Activated CD4-positive, alpha-beta T cell treated with anti-CD3 and anti-CD28 coated beads, Interleukin-2, amount 50 U/mL, for 16 hours (primary cell): ENCODE results near the gene ADAMTS2.

Source experiments
- DNase-seq: peaks from one replicate; pipeline ENCODE4 v3.0.0-alpha.2; 2020

Gene ADAMTS2

GRCh38 chr5:179309383-179309670, 35.9 kb downstream of the ADAMTS2 start:
- no peak for DNase-seq

GRCh38 chr5:179308563-179309382, 36.5 kb downstream of the ADAMTS2 start:
- no peak for DNase-seq

- no peak for DNase-seq
Observed at GRCh38 chr5:179307931-179308471, 37.3 kb downstream of the ADAMTS2 start.

- DNase-seq = no peak
Observed at GRCh38 chr5:179307013-179307800, 38.1 kb downstream of the ADAMTS2 start.

- DNase-seq = no peak
Observed at GRCh38 chr5:179306191-179307012, 38.9 kb downstream of the ADAMTS2 start.

GRCh38 chr5:179304871-179305270, 40.4 kb downstream of the ADAMTS2 start:
- no peak for DNase-seq

GRCh38 chr5:179304466-179304865, 40.8 kb downstream of the ADAMTS2 start:
- DNase-seq = no peak

- no peak for DNase-seq
Observed at GRCh38 chr5:179303451-179304200, 41.6 kb downstream of the ADAMTS2 start.

- DNase-seq = no peak
Observed at GRCh38 chr5:179302499-179303185, 42.6 kb downstream of the ADAMTS2 start.

- no peak for DNase-seq
Observed at GRCh38 chr5:179301796-179302195, 43.5 kb downstream of the ADAMTS2 start.

- no peak for DNase-seq
Observed at GRCh38 chr5:179301376-179301775, 43.9 kb downstream of the ADAMTS2 start.

GRCh38 chr5:179300581-179301180, 44.6 kb downstream of the ADAMTS2 start:
- no peak for DNase-seq

GRCh38 chr5:179298181-179298993, 46.9 kb downstream of the ADAMTS2 start:
- no peak for DNase-seq

- no peak for DNase-seq
Observed at GRCh38 chr5:179297486-179298180, 47.6 kb downstream of the ADAMTS2 start.

- no peak for DNase-seq
Observed at GRCh38 chr5:179297026-179297425, 48.2 kb downstream of the ADAMTS2 start.

- no peak for DNase-seq
Observed at GRCh38 chr5:179296150-179296821, 49.0 kb downstream of the ADAMTS2 start.

- DNase-seq = no peak
Observed at GRCh38 chr5:179295778-179296149, 49.5 kb downstream of the ADAMTS2 start.

- DNase-seq = no peak
Observed at GRCh38 chr5:179294891-179295777, 50.1 kb downstream of the ADAMTS2 start.
